Endothelial cell of umbilical vein (primary cell): ENCODE data around the gene WARS2.

Source experiments
- EZH2 ChIP-seq: IDR thresholded peaks from 2 replicates; pipeline ENCODE4 v1.6.1; 2012; ENCODE audit warnings: borderline replicate concordance, low read depth, mild to moderate bottlenecking, moderate library complexity, low read length, inconsistent platforms; ENCODE audit not compliant: severe bottlenecking
- MYC ChIP-seq: IDR thresholded peaks from one replicate; pipeline ENCODE4 v1.6.1; 2011; ENCODE audit warnings: mild to moderate bottlenecking, low read depth, low read length
- POLR2A ChIP-seq: IDR thresholded peaks from 2 replicates; pipeline ENCODE4 v1.6.1; 2012; ENCODE audit warnings: low read depth, mild to moderate bottlenecking, control low read depth, low read length
- TF ChIP-seq, protein P1 (sequence below), 2 donors: IDR thresholded peaks; 1 replicate in 1 of 2; 2 replicates in 1 of 2; pipeline ENCODE4 v1.5.1; 2011; ENCODE audit warnings: low read length in 2 of 2, mild to moderate bottlenecking in 2 of 2, moderate library complexity in 2 of 2, control low read depth in 1 of 2, inconsistent platforms in 1 of 2, low read depth in 1 of 2; ENCODE audit not compliant: insufficient read depth in 1 of 2; ENCODE audit errors: extremely low read depth in 1 of 2
- TF ChIP-seq, protein P2 (sequence below): IDR thresholded peaks from 2 replicates; pipeline ENCODE4 v1.6.1; 2011; ENCODE audit not compliant: insufficient read depth, insufficient read length

- TF ChIP-seq EZH2 (no peak), MYC (no peak), POLR2A (no peak)
- TF ChIP-seq, protein P1, sequence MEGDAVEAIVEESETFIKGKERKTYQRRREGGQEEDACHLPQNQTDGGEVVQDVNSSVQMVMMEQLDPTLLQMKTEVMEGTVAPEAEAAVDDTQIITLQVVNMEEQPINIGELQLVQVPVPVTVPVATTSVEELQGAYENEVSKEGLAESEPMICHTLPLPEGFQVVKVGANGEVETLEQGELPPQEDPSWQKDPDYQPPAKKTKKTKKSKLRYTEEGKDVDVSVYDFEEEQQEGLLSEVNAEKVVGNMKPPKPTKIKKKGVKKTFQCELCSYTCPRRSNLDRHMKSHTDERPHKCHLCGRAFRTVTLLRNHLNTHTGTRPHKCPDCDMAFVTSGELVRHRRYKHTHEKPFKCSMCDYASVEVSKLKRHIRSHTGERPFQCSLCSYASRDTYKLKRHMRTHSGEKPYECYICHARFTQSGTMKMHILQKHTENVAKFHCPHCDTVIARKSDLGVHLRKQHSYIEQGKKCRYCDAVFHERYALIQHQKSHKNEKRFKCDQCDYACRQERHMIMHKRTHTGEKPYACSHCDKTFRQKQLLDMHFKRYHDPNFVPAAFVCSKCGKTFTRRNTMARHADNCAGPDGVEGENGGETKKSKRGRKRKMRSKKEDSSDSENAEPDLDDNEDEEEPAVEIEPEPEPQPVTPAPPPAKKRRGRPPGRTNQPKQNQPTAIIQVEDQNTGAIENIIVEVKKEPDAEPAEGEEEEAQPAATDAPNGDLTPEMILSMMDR (IDR thresholded peaks at IDR 0.05; ENCODE audit: extremely low read depth in 1 of 2, insufficient read depth in 1 of 2, low read depth in 1 of 2, low read length in 2 of 2): no peak
- TF ChIP-seq, protein P2, sequence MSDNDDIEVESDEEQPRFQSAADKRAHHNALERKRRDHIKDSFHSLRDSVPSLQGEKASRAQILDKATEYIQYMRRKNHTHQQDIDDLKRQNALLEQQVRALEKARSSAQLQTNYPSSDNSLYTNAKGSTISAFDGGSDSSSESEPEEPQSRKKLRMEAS: no peak
Measured at GRCh38 chr1:119009312-119009655, 131.2 kb downstream of the WARS2 start.
